Measurements from ENCODE around the gene PDCD7.
"Not testable (repeated sequence)": the region's sequence is repeated elsewhere in the genome, so short reads cannot be mapped to it uniquely, and the experiment has no call there.

The PDCD7 gene

GRCh38 chr15:65097651-65098263 lies 35.9 kb downstream of the PDCD7 start:
- no peak for DNase-seq (ENCODE audit: low read depth)
- no peak overlapping the region for H3K4me3 ChIP-seq (ENCODE audit: control insufficient read depth, low read depth, low read length)
- no peak for TF ChIP-seq CTCF (conservative IDR thresholded peaks at IDR 0.05; ENCODE audit: control insufficient read depth, insufficient read depth, low read depth, low read length)

GRCh38 chr15:65096481-65097385 lies 36.9 kb downstream of the PDCD7 start:
- DNase-seq (ENCODE audit: low read depth): no peak
- TF ChIP-seq CTCF (conservative IDR thresholded peaks at IDR 0.05; ENCODE audit: control insufficient read depth, insufficient read depth, low read depth, low read length): no peak
- no peak overlapping the region for H3K4me3 ChIP-seq (ENCODE audit: control insufficient read depth, low read depth, low read length)

GRCh38 chr15:65095747-65096104 lies 37.9 kb downstream of the PDCD7 start:
- DNase-seq (ENCODE audit: low read depth): no peak
- no peak for TF ChIP-seq CTCF (conservative IDR thresholded peaks at IDR 0.05; ENCODE audit: control insufficient read depth, insufficient read depth, low read depth, low read length)
- H3K4me3 ChIP-seq (ENCODE audit: control insufficient read depth, low read depth, low read length): no peak overlapping the region

- H3K4me3 ChIP-seq (ENCODE audit: control insufficient read depth, low read depth, low read length): no peak overlapping the region
- no peak for DNase-seq (ENCODE audit: low read depth)
- TF ChIP-seq CTCF (conservative IDR thresholded peaks at IDR 0.05; ENCODE audit: control insufficient read depth, insufficient read depth, low read depth, low read length): no peak
These were observed 38.4 kb downstream of the PDCD7 start for GRCh38 chr15:65095011-65095746.

GRCh38 chr15:65094294-65094995 lies 39.2 kb downstream of the PDCD7 start:
- no peak overlapping the region for H3K4me3 ChIP-seq (ENCODE audit: control insufficient read depth, low read depth, low read length)
- DNase-seq (ENCODE audit: low read depth): no peak
- TF ChIP-seq CTCF (conservative IDR thresholded peaks at IDR 0.05; ENCODE audit: control insufficient read depth, insufficient read depth, low read depth, low read length): no peak

GRCh38 chr15:65093793-65094170 lies 39.8 kb downstream of the PDCD7 start:
- H3K4me3 ChIP-seq (ENCODE audit: control insufficient read depth, low read depth, low read length); DNase-seq (ENCODE audit: low read depth): not testable (repeated sequence)
